Caco-2 (cell line): ENCODE results near the gene NPL. TPM values are rescaled to one million over a fixed set of nuclear protein-coding genes. Genes with fewer than 3 reads are reported as not detected.

Experiments used
- BruUV-seq: library from RNA; stranded (reverse); fragments of 400-500 nt; replicated peaks from 2 replicates; lab custom pipeline; 2021; lab: Mats Ljungman, UMichigan
- CTCF ChIA-PET: fragments of 300-600 bp; sonication (Branson Sonifier 250); formaldehyde crosslinking; loops from one replicate; lab custom pipeline; 2022; ENCODE audit warnings: antibody characterized with exemption; lab: Charles Lee
- POLR2A ChIA-PET: fragments of 300-600 bp; sonication (Branson Sonifier 250); formaldehyde crosslinking; loops from one replicate; lab custom pipeline; 2022; ENCODE audit warnings: antibody characterized with exemption; lab: Charles Lee
- DNase-seq, 2 experiments: peaks; one replicate each; pipeline versions ENCODE4 v3.0.0 to v3.0.0-alpha.2; 2020 to 2022
- H3K27me3 ChIP-seq: replicated peaks from 2 replicates; pipeline ENCODE4 v1.6.0; 2011; ENCODE audit warnings: low read length; ENCODE audit not compliant: control insufficient read depth, insufficient read depth
- H3K36me3 ChIP-seq: 2 replicates; pipeline ENCODE4 v1.5.1; 2011; ENCODE audit warnings: low read length; ENCODE audit not compliant: control insufficient read depth, insufficient read depth
- H3K4me1 ChIP-seq: fragments of 250-450 bp; sonication (Bioruptor Pico); 2 replicates; pipeline ENCODE4 v1.5.1; 2020; ENCODE audit warnings: mild to moderate bottlenecking
- H3K4me3 ChIP-seq: 2 replicates; pipeline ENCODE4 v1.5.1; 2011; ENCODE audit warnings: low read depth, mild to moderate bottlenecking, control low read depth, low read length
- H3K9me3 ChIP-seq: fragments of 250-450 bp; sonication (Bioruptor Pico); 2 replicates; pipeline ENCODE4 v1.5.1; 2020; ENCODE audit warnings: mild to moderate bottlenecking, moderate library complexity
- H3K27ac Mint-ChIP-seq: one replicate; pipeline ENCODE4 v1.8.0; 2022; ENCODE audit warnings: mixed read lengths; ENCODE audit not compliant: unreplicated experiment
- H3K27me3 Mint-ChIP-seq: one replicate; pipeline ENCODE4 v1.8.0; 2022; ENCODE audit warnings: mixed read lengths; ENCODE audit not compliant: insufficient read depth, unreplicated experiment
- H3K36me3 Mint-ChIP-seq: one replicate; pipeline ENCODE4 v1.8.0; 2022; ENCODE audit warnings: mild to moderate bottlenecking, mixed read lengths; ENCODE audit not compliant: insufficient read depth, unreplicated experiment
- H3K4me1 Mint-ChIP-seq: one replicate; pipeline ENCODE4 v1.8.0; 2022; ENCODE audit warnings: low read depth, mixed read lengths; ENCODE audit not compliant: unreplicated experiment
- H3K4me3 Mint-ChIP-seq: one replicate; pipeline ENCODE4 v1.8.0; 2022; ENCODE audit warnings: mild to moderate bottlenecking, moderate library complexity, mixed read lengths; ENCODE audit not compliant: unreplicated experiment
- H3K9me3 Mint-ChIP-seq: one replicate; pipeline ENCODE4 v1.8.0; 2022; ENCODE audit warnings: mixed read lengths; ENCODE audit not compliant: unreplicated experiment
- CTCF ChIP-seq, 2 experiments: fragments of 200-600 bp in 1 of 2; IDR thresholded peaks; 1 replicate in 1 of 2; 2 replicates in 1 of 2; pipeline versions ENCODE4 v1.5.1 to v1.8.0; 2011 to 2022; ENCODE audit warnings: antibody characterized with exemption in 1 of 2, control low read depth in 1 of 2, inconsistent platforms in 1 of 2, low read depth in 1 of 2, low read length in 1 of 2, mild to moderate bottlenecking in 1 of 2, moderate library complexity in 1 of 2; ENCODE audit not compliant: insufficient read depth in 1 of 2, severe bottlenecking in 1 of 2, unreplicated experiment in 1 of 2
- intact Hi-C: fragments of 100-400 bp; cut with micrococcal nuclease; formaldehyde crosslinking; loops from one replicate; pipeline ENCODE4 v1.10.0; 2022; ENCODE audit not compliant: unreplicated experiment
- total RNA-seq: library from RNA; stranded (reverse); gene quantifications from 2 replicates; pipeline ENCODE4 v1.2.3, GENCODE V29; 2022

Gene NPL
- total RNA-seq, 1 experiment from 2014 or later: 4.8 TPM

- Mint-ChIP-seq H3K36me3 (peaks cover 99% of the 10 kb centered on the region), H3K27ac (no peak overlapping the region), H3K27me3 (no peaks in the 10 kb centered on the region), H3K4me1 (no peaks in the 10 kb centered on the region), H3K9me3 (no peaks in the 10 kb centered on the region), H3K4me3 (no peak overlapping the region)
- H3K36me3 ChIP-seq: peaks cover 3% of the 10 kb centered on the region; the same call in 1 of the 2 replicates
- H3K4me3 ChIP-seq: no peak overlapping the region
- H3K4me1 ChIP-seq: no peaks in the 10 kb centered on the region
- no peaks in the 10 kb centered on the region for H3K27me3 ChIP-seq
- no peak for TF ChIP-seq CTCF (IDR thresholded peaks at IDR 0.05; ENCODE audit: insufficient read depth in 1 of 2, low read depth in 1 of 2, low read length in 1 of 2, severe bottlenecking in 1 of 2, unreplicated experiment in 1 of 2)
- POLR2A ChIA-PET: no interaction called here
- no peak for DNase-seq
- H3K9me3 ChIP-seq: no peaks in the 10 kb centered on the region
- no TSS peak for BruUV-seq
- intact Hi-C loops: no loop called here
- CTCF ChIA-PET: no interaction called here
Observed at GRCh38 chr1:182861994-182862393, 72.4 kb downstream of the NPL start.

- H3K36me3 Mint-ChIP-seq: peaks cover 99% of the 10 kb centered on the region
- H3K9me3 ChIP-seq: no peaks in the 10 kb centered on the region
- peaks cover 3% of the 10 kb centered on the region; the same call in 1 of the 2 replicates for H3K36me3 ChIP-seq
- ChIA-PET CTCF (no interaction called here), POLR2A (no interaction called here)
- no peaks in the 10 kb centered on the region for H3K9me3 Mint-ChIP-seq
- no peaks in the 10 kb centered on the region for H3K4me1 ChIP-seq
- DNase-seq: no peak
- no peak for TF ChIP-seq CTCF (IDR thresholded peaks at IDR 0.05; ENCODE audit: insufficient read depth in 1 of 2, low read depth in 1 of 2, low read length in 1 of 2, severe bottlenecking in 1 of 2, unreplicated experiment in 1 of 2)
- H3K27me3 Mint-ChIP-seq: no peaks in the 10 kb centered on the region
- H3K4me1 Mint-ChIP-seq: no peaks in the 10 kb centered on the region
- BruUV-seq: no TSS peak
- H3K27me3 ChIP-seq: no peaks in the 10 kb centered on the region
- H3K27ac Mint-ChIP-seq: no peak overlapping the region
- intact Hi-C loops: no loop called here
- H3K4me3 ChIP-seq: no peak overlapping the region
- no peak overlapping the region for H3K4me3 Mint-ChIP-seq
Observed at GRCh38 chr1:182862827-182863226, 73.3 kb downstream of the NPL start.

- H3K36me3 ChIP-seq: peaks cover 1% of the 10 kb centered on the region; the same call in 1 of the 2 replicates
- no peak for DNase-seq
- H3K4me1 Mint-ChIP-seq: no peaks in the 10 kb centered on the region
- H3K4me3 Mint-ChIP-seq: no peak overlapping the region
- no peaks in the 10 kb centered on the region for H3K4me1 ChIP-seq
- no peaks in the 10 kb centered on the region for H3K27me3 Mint-ChIP-seq
- H3K36me3 Mint-ChIP-seq: peaks cover 99% of the 10 kb centered on the region
- H3K4me3 ChIP-seq: no peak overlapping the region
- no peak for TF ChIP-seq CTCF (IDR thresholded peaks at IDR 0.05; ENCODE audit: insufficient read depth in 1 of 2, low read depth in 1 of 2, low read length in 1 of 2, severe bottlenecking in 1 of 2, unreplicated experiment in 1 of 2)
- POLR2A ChIA-PET: no interaction called here
- no TSS peak for BruUV-seq
- no peaks in the 10 kb centered on the region for H3K9me3 ChIP-seq
- no peak overlapping the region for H3K27ac Mint-ChIP-seq
- CTCF ChIA-PET: no interaction called here
- intact Hi-C loops: no loop called here
- no peaks in the 10 kb centered on the region for H3K27me3 ChIP-seq
- H3K9me3 Mint-ChIP-seq: no peaks in the 10 kb centered on the region
Observed at GRCh38 chr1:182863940-182864339, 74.4 kb downstream of the NPL start.
